ENCODE results near the gene ITPK1. TPM values are rescaled to one million over a fixed set of nuclear protein-coding genes. Genes with fewer than 3 reads are reported as not detected.

The ITPK1 gene
- total RNA-seq, 1 donor from 2014 or later, result 59.8 TPM

- Mint-ChIP-seq H3K4me3 (peak overlapping the region; percentile 31), H3K27ac (ENCODE audit: unreplicated experiment) (no peak overlapping the region), H3K9me3 (no peaks in the 10 kb centered on the region), H3K27me3 (ENCODE audit: low read depth) (no peaks in the 10 kb centered on the region), H3K36me3 (ENCODE audit: low read depth) (peaks cover 2% of the 10 kb centered on the region), H3K4me1 (peaks cover 15% of the 10 kb centered on the region)
- DNase-seq (ENCODE audit: low read depth, low spot score), result no peak
- no peak for TF ChIP-seq CTCF (conservative IDR thresholded peaks at IDR 0.05)
Measured at GRCh38 chr14:92986254-92987147, 129.2 kb downstream of the ITPK1 start.

GRCh38 chr14:92985521-92985920 is 130.2 kb downstream of the ITPK1 start:
- peaks cover 2% of the 10 kb centered on the region for H3K9me3 Mint-ChIP-seq
- no peak for TF ChIP-seq CTCF (conservative IDR thresholded peaks at IDR 0.05)
- no peak overlapping the region for H3K27ac Mint-ChIP-seq (ENCODE audit: unreplicated experiment)
- no peaks in the 10 kb centered on the region for H3K27me3 Mint-ChIP-seq (ENCODE audit: low read depth)
- no peak for DNase-seq (ENCODE audit: low read depth, low spot score)
- peaks cover 9% of the 10 kb centered on the region for H3K36me3 Mint-ChIP-seq (ENCODE audit: low read depth)
- peaks cover 7% of the 10 kb centered on the region for H3K4me1 Mint-ChIP-seq
- no peak overlapping the region for H3K4me3 Mint-ChIP-seq

GRCh38 chr14:92984896-92985295 is 130.8 kb downstream of the ITPK1 start:
- H3K4me3 Mint-ChIP-seq, result no peak overlapping the region
- no peak for TF ChIP-seq CTCF (conservative IDR thresholded peaks at IDR 0.05)
- no peaks in the 10 kb centered on the region for H3K27me3 Mint-ChIP-seq (ENCODE audit: low read depth)
- no peak overlapping the region for H3K27ac Mint-ChIP-seq (ENCODE audit: unreplicated experiment)
- DNase-seq (ENCODE audit: low read depth, low spot score), result no peak
- peaks cover 12% of the 10 kb centered on the region for H3K36me3 Mint-ChIP-seq (ENCODE audit: low read depth)
- H3K9me3 Mint-ChIP-seq, result peaks cover 2% of the 10 kb centered on the region
- H3K4me1 Mint-ChIP-seq, result peaks cover under 1% of the 10 kb centered on the region

- no peaks in the 10 kb centered on the region for H3K27me3 Mint-ChIP-seq (ENCODE audit: low read depth)
- no peak overlapping the region for H3K4me3 Mint-ChIP-seq
- H3K9me3 Mint-ChIP-seq, result peaks cover 6% of the 10 kb centered on the region
- H3K4me1 Mint-ChIP-seq, result no peaks in the 10 kb centered on the region
- no peak for DNase-seq (ENCODE audit: low read depth, low spot score)
- no peak overlapping the region for H3K27ac Mint-ChIP-seq (ENCODE audit: unreplicated experiment)
- no peak for TF ChIP-seq CTCF (conservative IDR thresholded peaks at IDR 0.05)
- peaks cover 17% of the 10 kb centered on the region for H3K36me3 Mint-ChIP-seq (ENCODE audit: low read depth)
Measured at GRCh38 chr14:92984082-92984788, 131.5 kb downstream of the ITPK1 start.

GRCh38 chr14:92982956-92983355 is 132.8 kb downstream of the ITPK1 start:
- H3K36me3 Mint-ChIP-seq (ENCODE audit: low read depth), result peaks cover 24% of the 10 kb centered on the region
- TF ChIP-seq CTCF (conservative IDR thresholded peaks at IDR 0.05), result no peak
- peaks cover 11% of the 10 kb centered on the region for H3K9me3 Mint-ChIP-seq
- H3K4me1 Mint-ChIP-seq, result no peaks in the 10 kb centered on the region
- H3K27ac Mint-ChIP-seq (ENCODE audit: unreplicated experiment), result no peak overlapping the region
- DNase-seq (ENCODE audit: low read depth, low spot score), result no peak
- H3K27me3 Mint-ChIP-seq (ENCODE audit: low read depth), result no peaks in the 10 kb centered on the region
- H3K4me3 Mint-ChIP-seq, result no peak overlapping the region

All from neural crest cell (in vitro differentiated cells).